ENCODE measurements around the gene DBX2. TPM values are rescaled to one million over a fixed set of nuclear protein-coding genes. Genes with fewer than 3 reads are reported as not detected.
"Not testable (repeated sequence)": the region's sequence is repeated elsewhere in the genome, so short reads cannot be mapped to it uniquely, and the experiment has no call there.

DBX2 gene
- total RNA-seq, 2 experiments from 2014 or later = not detected

- CTCF ChIA-PET (ENCODE audit: unreplicated experiment) = no interaction called here
Measured at GRCh38 chr12:45093051-45093450, 42.2 kb upstream of the DBX2 start.

GRCh38 chr12:45089411-45090075, 38.6 kb upstream of the DBX2 start:
- Histone ChIP-seq H2AFZ (ENCODE audit: low read length) (no peak overlapping the region), H4K20me1 (ENCODE audit: insufficient read depth, low read length) (no peaks in the 10 kb centered on the region), H3K79me2 (ENCODE audit: insufficient read depth, low read depth, low read length) (no peaks in the 10 kb centered on the region), H3K27ac (ENCODE audit: low read depth, low read length, poor library complexity, severe bottlenecking) (no peak overlapping the region), H3K4me1 (ENCODE audit: insufficient read depth, low read length, poor library complexity, severe bottlenecking) (no peaks in the 10 kb centered on the region), H3K4me2 (ENCODE audit: low read length) (no peak overlapping the region), H3K4me3 (ENCODE audit: low read depth, low read length, poor library complexity, severe bottlenecking) (no peak overlapping the region), H3K36me3 (ENCODE audit: insufficient read depth, low read length) (no peaks in the 10 kb centered on the region), H3K9me3 (ENCODE audit: low read length) (no peaks in the 10 kb centered on the region), H3K9me2 (ENCODE audit: insufficient read depth, low read length) (no peaks in the 10 kb centered on the region)
- no peak for TF ChIP-seq CTCF (conservative IDR thresholded peaks at IDR 0.05; ENCODE audit: low read length)
- TF ChIP-seq EZH2phosphoT487 (IDR thresholded peaks at IDR 0.05; ENCODE audit: borderline replicate concordance, low read depth, low read length) = no peak
- CTCF ChIA-PET (ENCODE audit: unreplicated experiment) = no interaction called here
- BruUV-seq (replicated peaks) = no TSS peak
- intact Hi-C loops (cut with micrococcal nuclease; ENCODE audit: unreplicated experiment) = no loop called here
- DNase-seq (ENCODE audit: low spot score) = no peak
- POLR2A ChIA-PET = no interaction called here

More at GRCh38 chr12:45093051-45093450, 42.2 kb upstream of the DBX2 start:
- no peaks in the 10 kb centered on the region for H3K9me2 ChIP-seq (ENCODE audit: insufficient read depth, low read length)
- BruUV-seq (replicated peaks) = no TSS peak
- no peaks in the 10 kb centered on the region for H3K4me1 ChIP-seq (ENCODE audit: insufficient read depth, low read length, poor library complexity, severe bottlenecking)
- POLR2A ChIA-PET = no interaction called here
- no peak overlapping the region for H3K4me2 ChIP-seq (ENCODE audit: low read length)
- DNase-seq (ENCODE audit: low spot score) = no peak
- H3K27ac ChIP-seq (ENCODE audit: low read depth, low read length, poor library complexity, severe bottlenecking) = no peak overlapping the region
- H3K79me2 ChIP-seq (ENCODE audit: insufficient read depth, low read depth, low read length) = no peaks in the 10 kb centered on the region
- no peak overlapping the region for H3K4me3 ChIP-seq (ENCODE audit: low read depth, low read length, poor library complexity, severe bottlenecking)
- intact Hi-C loops (cut with micrococcal nuclease; ENCODE audit: unreplicated experiment) = no loop called here
- H3K9me3 ChIP-seq (ENCODE audit: low read length) = no peaks in the 10 kb centered on the region
- no peaks in the 10 kb centered on the region for H4K20me1 ChIP-seq (ENCODE audit: insufficient read depth, low read length)
- no peaks in the 10 kb centered on the region for H3K36me3 ChIP-seq (ENCODE audit: insufficient read depth, low read length)
- no peak overlapping the region for H2AFZ ChIP-seq (ENCODE audit: low read length)
- TF ChIP-seq CTCF (conservative IDR thresholded peaks at IDR 0.05; ENCODE audit: low read length) (no peak), EZH2phosphoT487 (IDR thresholded peaks at IDR 0.05; ENCODE audit: borderline replicate concordance, low read depth, low read length) (no peak)

GRCh38 chr12:45088608-45089007, 37.7 kb upstream of the DBX2 start:
- intact Hi-C loops (cut with micrococcal nuclease; ENCODE audit: unreplicated experiment) = no loop called here
- no peak for DNase-seq (ENCODE audit: low spot score)
- ChIA-PET POLR2A (no interaction called here), CTCF (ENCODE audit: unreplicated experiment) (no interaction called here)
- H3K4me1 ChIP-seq (ENCODE audit: insufficient read depth, low read length, poor library complexity, severe bottlenecking) = no peaks in the 10 kb centered on the region
- H3K27ac ChIP-seq (ENCODE audit: low read depth, low read length, poor library complexity, severe bottlenecking) = no peak overlapping the region
- no TSS peak for BruUV-seq (replicated peaks)
- H3K9me3 ChIP-seq (ENCODE audit: low read length) = no peaks in the 10 kb centered on the region
- H3K9me2 ChIP-seq (ENCODE audit: insufficient read depth, low read length) = no peaks in the 10 kb centered on the region
- no peaks in the 10 kb centered on the region for H3K36me3 ChIP-seq (ENCODE audit: insufficient read depth, low read length)
- H2AFZ ChIP-seq (ENCODE audit: low read length) = no peak overlapping the region
- TF ChIP-seq CTCF (conservative IDR thresholded peaks at IDR 0.05; ENCODE audit: low read length) (no peak), EZH2phosphoT487 (IDR thresholded peaks at IDR 0.05; ENCODE audit: borderline replicate concordance, low read depth, low read length) (no peak)
- H3K79me2 ChIP-seq (ENCODE audit: insufficient read depth, low read depth, low read length) = no peaks in the 10 kb centered on the region
- H3K4me2 ChIP-seq (ENCODE audit: low read length) = no peak overlapping the region
- no peaks in the 10 kb centered on the region for H4K20me1 ChIP-seq (ENCODE audit: insufficient read depth, low read length)
- H3K4me3 ChIP-seq (ENCODE audit: low read depth, low read length, poor library complexity, severe bottlenecking) = no peak overlapping the region

GRCh38 chr12:45084248-45084647, 33.3 kb upstream of the DBX2 start:
- POLR2A ChIA-PET; H3K4me1 ChIP-seq (ENCODE audit: insufficient read depth, low read length, poor library complexity, severe bottlenecking): not testable (repeated sequence)

More at GRCh38 chr12:45084248-45084647, 33.3 kb upstream of the DBX2 start:
- H3K36me3 ChIP-seq (ENCODE audit: insufficient read depth, low read length); CTCF ChIA-PET (ENCODE audit: unreplicated experiment); DNase-seq (ENCODE audit: low spot score); H3K9me2 ChIP-seq (ENCODE audit: insufficient read depth, low read length); H3K27ac ChIP-seq (ENCODE audit: low read depth, low read length, poor library complexity, severe bottlenecking); intact Hi-C loops (cut with micrococcal nuclease; ENCODE audit: unreplicated experiment); BruUV-seq (replicated peaks); H4K20me1 ChIP-seq (ENCODE audit: insufficient read depth, low read length); H3K4me3 ChIP-seq (ENCODE audit: low read depth, low read length, poor library complexity, severe bottlenecking); H2AFZ ChIP-seq (ENCODE audit: low read length); H3K9me3 ChIP-seq (ENCODE audit: low read length); H3K4me2 ChIP-seq (ENCODE audit: low read length); H3K79me2 ChIP-seq (ENCODE audit: insufficient read depth, low read depth, low read length): not testable (repeated sequence)

All from OCI-LY7 (cell line).